Activated CD8-positive, alpha-beta memory T cell treated with anti-CD3 and anti-CD28 coated beads for 1 hour (primary cell): ENCODE results near the gene ZNF385C.
"Not testable (repeated sequence)": the region's sequence is repeated elsewhere in the genome, so short reads cannot be mapped to it uniquely, and the experiment has no call there.

Source experiments
- DNase-seq, 2 donors: peaks; one replicate each; pipeline ENCODE4 v3.0.0-alpha.2; 2020; ENCODE audit warnings: low read depth in 1 of 2; ENCODE audit errors: extremely low read depth in 1 of 2

Gene ZNF385C

GRCh38 chr17:42097691-42098631 lies at the start of gene ZNF385C:
Gene ZNF385C, minus strand, starts transcription at chr17:42098473. Its CDS starts 35,417 bp downstream, at chr17:42063056.
- DNase-seq = peak in 1 of 2 donors; percentile 43

GRCh38 chr17:42146911-42147607 lies 48.8 kb upstream of the ZNF385C start:
- no peak for DNase-seq

- DNase-seq = not testable (repeated sequence)
Measured at GRCh38 chr17:42143138-42143537, 44.9 kb upstream of the ZNF385C start.

- no peak for DNase-seq
Measured at GRCh38 chr17:42142371-42142896, 44.2 kb upstream of the ZNF385C start.

- no peak for DNase-seq
Measured at GRCh38 chr17:42141382-42141781, 43.1 kb upstream of the ZNF385C start.

GRCh38 chr17:42140690-42141089 lies 42.4 kb upstream of the ZNF385C start:
- not testable (repeated sequence) for DNase-seq

- no peak for DNase-seq
Measured at GRCh38 chr17:42138749-42139492, 40.6 kb upstream of the ZNF385C start.

- DNase-seq = no peak
Measured at GRCh38 chr17:42136654-42137051, 38.4 kb upstream of the ZNF385C start.

- DNase-seq = no peak
Measured at GRCh38 chr17:42135664-42136653, 37.7 kb upstream of the ZNF385C start.

GRCh38 chr17:42135151-42135550 lies 36.9 kb upstream of the ZNF385C start:
- DNase-seq = no peak

- no peak for DNase-seq
Measured at GRCh38 chr17:42133461-42134041, 35.3 kb upstream of the ZNF385C start.

GRCh38 chr17:42132941-42133340 lies 34.7 kb upstream of the ZNF385C start:
- no peak for DNase-seq

GRCh38 chr17:42131981-42132432 lies 33.7 kb upstream of the ZNF385C start:
- no peak for DNase-seq

GRCh38 chr17:42131232-42131631 lies 33.0 kb upstream of the ZNF385C start:
- no peak for DNase-seq

GRCh38 chr17:42130310-42130936 lies 32.1 kb upstream of the ZNF385C start:
- DNase-seq = no peak

- no peak for DNase-seq
Measured at GRCh38 chr17:42129109-42129837, 31.0 kb upstream of the ZNF385C start.

GRCh38 chr17:42127414-42127813 lies 29.1 kb upstream of the ZNF385C start:
- no peak for DNase-seq

GRCh38 chr17:42126836-42127235 lies 28.6 kb upstream of the ZNF385C start:
- DNase-seq = no peak
